HG03066 (cell line): ENCODE measurements around the gene AKAP8L.
"Not testable (repeated sequence)": the region's sequence is repeated elsewhere in the genome, so short reads cannot be mapped to it uniquely, and the experiment has no call there.

ENCODE experiments used
- ATAC-seq: cut with Tn5 transposase; IDR thresholded peaks from one replicate; pipeline ENCODE4 v1.9.1; 2021; ENCODE audit warnings: low read depth; ENCODE audit not compliant: unreplicated experiment

AKAP8L gene

GRCh38 chr19:15365264-15365663 is 53.5 kb downstream of the AKAP8L start:
- no peak for ATAC-seq

- not testable (repeated sequence) for ATAC-seq
These were observed 55.0 kb downstream of the AKAP8L start for GRCh38 chr19:15363791-15364190.

- ATAC-seq: not testable (repeated sequence)
These were observed 55.7 kb downstream of the AKAP8L start for GRCh38 chr19:15363048-15363447.

GRCh38 chr19:15360015-15360414 is 58.8 kb downstream of the AKAP8L start:
- ATAC-seq: not testable (repeated sequence)

- ATAC-seq: no peak
These were observed 59.9 kb downstream of the AKAP8L start for GRCh38 chr19:15358918-15359317.

GRCh38 chr19:15357906-15358305 is 60.9 kb downstream of the AKAP8L start:
- no peak for ATAC-seq

GRCh38 chr19:15354566-15355296 is 64.1 kb downstream of the AKAP8L start:
- ATAC-seq: no peak

GRCh38 chr19:15353908-15354307 is 64.9 kb downstream of the AKAP8L start:
- no peak for ATAC-seq

- ATAC-seq: not testable (repeated sequence)
These were observed 66.3 kb downstream of the AKAP8L start for GRCh38 chr19:15352535-15352934.

- not testable (repeated sequence) for ATAC-seq
These were observed 77.5 kb downstream of the AKAP8L start for GRCh38 chr19:15341328-15341727.

- ATAC-seq: no peak
These were observed 78.7 kb downstream of the AKAP8L start for GRCh38 chr19:15340086-15340485.

GRCh38 chr19:15337202-15337601 is 81.6 kb downstream of the AKAP8L start:
- no peak for ATAC-seq

GRCh38 chr19:15335992-15336391 is 82.8 kb downstream of the AKAP8L start:
- not testable (repeated sequence) for ATAC-seq

- no peak for ATAC-seq
These were observed 86.3 kb downstream of the AKAP8L start, which contains the start of gene BRD4 for GRCh38 chr19:15332311-15332996. Gene BRD4, minus strand, starts transcription at chr19:15332539. Its CDS starts 59,440 bp downstream, at chr19:15273099.

GRCh38 chr19:15331419-15332310 is 87.1 kb downstream of the AKAP8L start:
- no peak for ATAC-seq

GRCh38 chr19:15330801-15331418 is 87.9 kb downstream of the AKAP8L start:
- no peak for ATAC-seq
